ENCODE data around the gene ABT1. TPM values are rescaled to one million over a fixed set of nuclear protein-coding genes. Genes with fewer than 3 reads are reported as not detected.
A peak's percentile ranks its signal among the peaks of the same experiment; 100 is the strongest.

The ABT1 gene
- total and polyA plus RNA-seq, 2 of the 8 experiments (the other 6 are each of a cell fraction or from before 2014, with no cell fraction given): 20.5 to 30.7 TPM

DNA sequence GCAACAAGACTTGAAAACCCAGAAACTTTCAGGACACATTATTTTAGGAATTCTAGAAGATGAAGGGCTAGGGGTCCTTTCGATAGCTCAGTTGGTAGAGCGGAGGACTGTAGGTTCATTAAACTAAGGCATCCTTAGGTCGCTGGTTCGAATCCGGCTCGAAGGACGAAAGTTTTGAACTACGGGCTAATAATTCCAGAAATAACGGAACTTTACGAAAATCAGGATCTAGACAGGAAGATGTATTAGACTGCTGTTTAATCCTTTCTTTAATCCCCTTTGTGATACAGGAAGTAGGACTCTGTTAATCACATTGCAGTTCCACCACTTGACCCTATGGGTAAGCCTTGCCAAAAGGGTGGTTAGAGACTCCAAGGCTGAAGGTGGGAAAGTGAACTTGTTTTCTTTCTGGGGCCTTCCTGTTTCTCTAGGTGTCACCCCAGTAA, 21.2 kb upstream of the ABT1 start:
- Histone ChIP-seq H2BK20ac (ENCODE audit: low read length) (no peak overlapping the region), H4K8ac (ENCODE audit: extremely low read depth, insufficient read depth, low read length) (no peak overlapping the region), H3K27ac (ENCODE audit: low read depth, low read length) (no peak overlapping the region), H3K9ac (replicated peaks in 1 of 4; ENCODE audit: extremely low read depth in 1 of 4, low read depth in 3 of 4, low read length in 3 of 4) (no peak overlapping the region), H2BK12ac (ENCODE audit: low read depth, low read length) (no peak overlapping the region), H3K27me3 (replicated peaks in 1 of 4; ENCODE audit: control insufficient read depth in 3 of 4, extremely low read depth in 1 of 4, insufficient read depth in 3 of 4, low read length in 3 of 4) (peaks cover 0 to 4% (median 0%) of the 10 kb centered on the region in 4 experiments; a peak in 2 of 7 replicates), H3K23ac (ENCODE audit: insufficient read length) (no peak overlapping the region), H4K5ac (ENCODE audit: insufficient read length, low read depth, low read length) (no peak overlapping the region), H2BK15ac (ENCODE audit: low read length) (no peak overlapping the region), H3K9me3 (ENCODE audit: insufficient read depth in 2 of 2, low read depth in 1 of 2, low read length in 1 of 2) (no peaks in the 10 kb centered on the region), H3K18ac (ENCODE audit: extremely low read depth, low read length) (no peak overlapping the region), H3K79me1 (ENCODE audit: low read depth, low read length) (no peaks in the 10 kb centered on the region), H2AFZ (ENCODE audit: low read length) (no peak overlapping the region), H4K91ac (replicated peaks; ENCODE audit: insufficient read length, low read length) (no peak overlapping the region), H3K36me3 (ENCODE audit: control insufficient read depth in 2 of 4, insufficient read depth in 4 of 4, low read length in 3 of 4) (no peaks in the 10 kb centered on the region), H3K23me2 (ENCODE audit: low read depth, low read length) (peaks cover 4% of the 10 kb centered on the region; the same call in 1 of the 2 replicates), H3K14ac (ENCODE audit: insufficient read length) (no peak overlapping the region), H2BK120ac (replicated peaks; ENCODE audit: low read depth, low read length) (no peak overlapping the region), H3K4ac (replicated peaks; ENCODE audit: insufficient read length, low read depth, low read length) (no peak overlapping the region), H4K20me1 (replicated peaks in 1 of 2; ENCODE audit: control insufficient read depth in 1 of 2, insufficient read depth in 2 of 2, low read length in 2 of 2) (no peaks in the 10 kb centered on the region), H3K79me2 (ENCODE audit: control insufficient read depth in 1 of 2, insufficient read depth in 2 of 2, low read length in 2 of 2) (no peaks in the 10 kb centered on the region), H3K4me2 (ENCODE audit: insufficient read depth in 1 of 2, low read depth in 2 of 2, low read length in 2 of 2) (peak overlapping the region; percentile 57 to 71; a peak in 3 of 4 replicates), H3K4me1 (replicated peaks in 1 of 4; ENCODE audit: control insufficient read depth in 3 of 4, insufficient read depth in 4 of 4, low read length in 3 of 4) (no peaks in the 10 kb centered on the region), H2BK5ac (ENCODE audit: low read depth, low read length) (no peak overlapping the region), H3K56ac (replicated peaks; ENCODE audit: insufficient read length, low read depth, low read length) (no peak overlapping the region), H3K4me3 (ENCODE audit: extremely low read depth in 1 of 4, insufficient read depth in 2 of 4, low read depth in 3 of 4, low read length in 4 of 4) (peak overlapping the region in 2 of 4 experiments; percentile 50 to 71; a peak in 3 of 8 replicates), H2AK5ac (ENCODE audit: low read depth, low read length) (no peak overlapping the region)
- 21% methylated on average over 10 of the region's 10 CpGs; no CpG with 5 or more reads in 1 of the 2 experiments for WGBS, 2 experiments (ENCODE audit: extremely low coverage in 1 of 2, insufficient coverage in 1 of 2, insufficient read length in 1 of 2, insufficient replicate concordance in 2 of 2, low coverage in 1 of 2, low lambda C conversion rate in 2 of 2, missing lambda C conversion rate in 1 of 2)
- FAIRE-seq (no peak), DNase-seq (ENCODE audit: low read depth in 1 of 2, low spot score in 2 of 2) (no peak)
- TF ChIP-seq MAFK (IDR thresholded peaks at IDR 0.05; ENCODE audit: low read depth, low read length): peak; percentile 51; the same call in 1 of the 2 replicates
- 0 out of 4 replicates have a peak, but pooled peaks of 1 of the 2 experiments have one; percentile 27 for TF ChIP-seq HDAC2 (IDR thresholded peaks at IDR 0.05; ENCODE audit: borderline replicate concordance in 1 of 2, low read depth in 2 of 2, low read length in 2 of 2)
- peak; percentile 99 for TF ChIP-seq TBP (IDR thresholded peaks at IDR 0.05; ENCODE audit: low read depth, low read length)
- TF ChIP-seq SIRT6 (IDR thresholded peaks at IDR 0.05; ENCODE audit: low read length): no peak
- ChIA-PET POLR2A (ENCODE audit: partially characterized antibody) (interaction anchor here (0.9 to 4.1 kb wide), 2 partner anchors 9 to 19 kb away, joined by 3 to 29 read pairs; no protein-coding TSS in a partner anchor), CTCF (ENCODE audit: partially characterized antibody) (interaction anchor here (0.5 to 14.7 kb wide), 7 partner anchors 11 to 553 kb away, joined by 3 to 134 read pairs (median 3); partner anchors contain the start of gene ABT1)
